Gastroesophageal sphincter (tissue), 3 donors: ENCODE data around the gene TRDMT1.

ENCODE experiments used
- EP300 ChIP-seq: sonication (generic); formaldehyde crosslinking; IDR thresholded peaks from one replicate; pipeline ENCODE4 v1.6.1; 2017; ENCODE audit warnings: antibody characterized with exemption, mild to moderate bottlenecking
- POLR2A ChIP-seq, 2 donors: fragments of 450-650 bp; IDR thresholded peaks; one replicate each; pipeline ENCODE4 v1.6.1; 2017; ENCODE audit warnings: antibody characterized with exemption in 2 of 2, mild to moderate bottlenecking in 2 of 2, moderate library complexity in 1 of 2
- TF ChIP-seq, protein P1 (sequence below), 4 experiments: fragments of 200-600 bp in 2 of 4; fragments of 450-650 bp in 2 of 4; sonication (generic) in 1 of 4; IDR thresholded peaks; one replicate each; pipeline ENCODE4 v1.5.1; 2017 to 2019; ENCODE audit warnings: antibody characterized with exemption in 4 of 4, mild to moderate bottlenecking in 2 of 4, moderate library complexity in 2 of 4

DNA sequence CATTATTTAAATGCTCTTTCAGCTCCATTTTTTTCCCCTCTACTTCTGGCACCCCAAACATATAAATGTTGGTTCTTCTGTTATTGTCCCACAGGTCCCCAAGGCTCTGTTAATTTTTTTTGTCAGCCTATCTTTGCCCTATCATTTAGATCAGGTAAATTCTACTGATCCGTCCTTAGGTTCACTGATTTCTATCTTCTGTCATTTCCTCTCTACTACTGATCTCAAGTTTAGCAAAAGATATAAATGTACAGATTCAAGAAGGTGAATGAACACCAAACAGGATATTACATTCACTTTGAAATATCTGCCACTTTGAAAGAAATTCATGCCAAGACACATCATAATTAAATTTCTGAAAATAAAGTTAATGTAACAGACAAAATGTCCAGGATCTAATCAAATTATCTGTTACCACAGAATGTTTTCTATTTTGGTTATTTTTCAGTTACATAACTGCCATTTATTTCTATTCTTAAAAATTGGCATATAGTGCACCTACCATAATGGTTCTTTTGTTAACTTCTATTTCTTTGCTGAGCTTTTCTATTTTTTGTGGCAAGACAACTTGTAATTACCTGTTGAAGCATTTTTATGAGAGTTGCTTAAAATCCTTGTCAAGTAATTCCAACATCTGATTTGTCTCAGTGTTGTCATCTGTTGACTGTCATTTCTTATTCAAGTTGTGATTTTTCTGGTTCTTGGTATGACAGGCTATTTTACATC is 59.8 kb downstream of the TRDMT1 start:
- TF ChIP-seq, protein P1, sequence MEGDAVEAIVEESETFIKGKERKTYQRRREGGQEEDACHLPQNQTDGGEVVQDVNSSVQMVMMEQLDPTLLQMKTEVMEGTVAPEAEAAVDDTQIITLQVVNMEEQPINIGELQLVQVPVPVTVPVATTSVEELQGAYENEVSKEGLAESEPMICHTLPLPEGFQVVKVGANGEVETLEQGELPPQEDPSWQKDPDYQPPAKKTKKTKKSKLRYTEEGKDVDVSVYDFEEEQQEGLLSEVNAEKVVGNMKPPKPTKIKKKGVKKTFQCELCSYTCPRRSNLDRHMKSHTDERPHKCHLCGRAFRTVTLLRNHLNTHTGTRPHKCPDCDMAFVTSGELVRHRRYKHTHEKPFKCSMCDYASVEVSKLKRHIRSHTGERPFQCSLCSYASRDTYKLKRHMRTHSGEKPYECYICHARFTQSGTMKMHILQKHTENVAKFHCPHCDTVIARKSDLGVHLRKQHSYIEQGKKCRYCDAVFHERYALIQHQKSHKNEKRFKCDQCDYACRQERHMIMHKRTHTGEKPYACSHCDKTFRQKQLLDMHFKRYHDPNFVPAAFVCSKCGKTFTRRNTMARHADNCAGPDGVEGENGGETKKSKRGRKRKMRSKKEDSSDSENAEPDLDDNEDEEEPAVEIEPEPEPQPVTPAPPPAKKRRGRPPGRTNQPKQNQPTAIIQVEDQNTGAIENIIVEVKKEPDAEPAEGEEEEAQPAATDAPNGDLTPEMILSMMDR (IDR thresholded peaks at IDR 0.05): no peak
- TF ChIP-seq POLR2A (IDR thresholded peaks at IDR 0.05) (no peak), EP300 (no peak)
